Measurements from ENCODE around the gene MARCHF10. TPM values are rescaled to one million over a fixed set of nuclear protein-coding genes. Genes with fewer than 3 reads are reported as not detected.

MARCHF10 gene
- total RNA-seq, 4 donors from 2014 or later: not detected

- no peak for TF ChIP-seq CTCF (IDR thresholded peaks at IDR 0.05; ENCODE audit: low read depth)
These were observed 1.5 kb upstream of the MARCHF10 start for GRCh38 chr17:62809656-62810055.

GRCh38 chr17:62808576-62808970, 459 bp upstream of the MARCHF10 start:
- no peak for TF ChIP-seq CTCF (IDR thresholded peaks at IDR 0.05; ENCODE audit: low read depth)

- TF ChIP-seq CTCF (IDR thresholded peaks at IDR 0.05; ENCODE audit: low read depth): no peak
These were observed 2.9 kb downstream of the MARCHF10 start for GRCh38 chr17:62805234-62805633.

GRCh38 chr17:62804822-62805221, 3.3 kb downstream of the MARCHF10 start:
- TF ChIP-seq CTCF (IDR thresholded peaks at IDR 0.05; ENCODE audit: low read depth): no peak

GRCh38 chr17:62804025-62804424, 4.1 kb downstream of the MARCHF10 start:
- no peak for TF ChIP-seq CTCF (IDR thresholded peaks at IDR 0.05; ENCODE audit: low read depth)

GRCh38 chr17:62802561-62803205, 5.4 kb downstream of the MARCHF10 start:
- TF ChIP-seq CTCF (IDR thresholded peaks at IDR 0.05; ENCODE audit: low read depth): no peak

GRCh38 chr17:62801553-62802114, 6.5 kb downstream of the MARCHF10 start:
- TF ChIP-seq CTCF (IDR thresholded peaks at IDR 0.05; ENCODE audit: low read depth): no peak
